IMR-90 (cell line): Measurements from ENCODE around the gene NDST3. TPM values are rescaled to one million over a fixed set of nuclear protein-coding genes. Genes with fewer than 3 reads are reported as not detected.

Experiments
- ATAC-seq: fragments of 200-7000 bp; cut with Tn5 transposase; 2 replicates; pipeline ENCODE4 v1.9.1; 2020; ENCODE audit warnings: low read depth, mild to moderate bottlenecking, moderate library complexity
- BruUV-seq: library from RNA; stranded (reverse); fragments of 400-500 nt; replicated peaks from 2 replicates; lab custom pipeline; 2021; lab: Mats Ljungman, UMichigan
- CTCF ChIA-PET: fragments of 300-600 bp; formaldehyde crosslinking; extraction: SDS; loops from one replicate; lab custom pipeline; 2021; ENCODE audit warnings: antibody characterized with exemption; lab: Yijun Ruan, JAX
- POLR2A ChIA-PET: fragments of 300-600 bp; sonication (Branson Sonifier 250); formaldehyde crosslinking; loops from one replicate; lab custom pipeline; 2022; ENCODE audit warnings: antibody characterized with exemption; ENCODE audit not compliant: unreplicated experiment; lab: Charles Lee
- DNase-seq: peaks from one replicate; pipeline ENCODE4 v3.0.0; 2013
- H2AFZ ChIP-seq: replicated peaks from 2 replicates; pipeline ENCODE3; 2013; ENCODE audit warnings: low read length, mild to moderate bottlenecking; ENCODE audit not compliant: poor library complexity
- H2AK5ac ChIP-seq: 2 replicates; pipeline ENCODE4 v1.6.1; 2013; ENCODE audit warnings: low read depth, low read length, inconsistent platforms
- H2AK9ac ChIP-seq: replicated peaks from 2 replicates; pipeline ENCODE3; 2013; ENCODE audit warnings: mild to moderate bottlenecking, low read depth, low read length, moderate library complexity; ENCODE audit not compliant: poor library complexity
- H2BK120ac ChIP-seq: 2 replicates; pipeline ENCODE4 v1.6.1; 2013; ENCODE audit warnings: low read depth, low read length, inconsistent platforms
- H2BK15ac ChIP-seq: 3 replicates; pipeline ENCODE4 v1.6.1; 2013; ENCODE audit warnings: low read depth, low read length, inconsistent platforms
- H2BK20ac ChIP-seq: 2 replicates; pipeline ENCODE4 v1.6.1; 2013; ENCODE audit warnings: low read depth, mild to moderate bottlenecking, inconsistent platforms, low read length, moderate library complexity
- H2BK5ac ChIP-seq: 2 replicates; pipeline ENCODE4 v1.6.1; 2013; ENCODE audit warnings: mild to moderate bottlenecking, low read depth, low read length, inconsistent platforms; ENCODE audit not compliant: poor library complexity, severe bottlenecking
- H3K14ac ChIP-seq: replicated peaks from 2 replicates; pipeline ENCODE4 v1.6.1; 2013; ENCODE audit warnings: low read depth, low read length, inconsistent platforms
- H3K18ac ChIP-seq: 2 replicates; pipeline ENCODE4 v1.6.1; 2013; ENCODE audit warnings: low read depth, low read length, control low read depth
- H3K23ac ChIP-seq: 2 replicates; pipeline ENCODE4 v1.6.1; 2013; ENCODE audit warnings: low read depth, low read length, inconsistent platforms
- H3K27ac ChIP-seq: 2 replicates; pipeline ENCODE4 v1.5.1; 2013; ENCODE audit warnings: mild to moderate bottlenecking, control low read depth, low read length; ENCODE audit not compliant: insufficient read depth
- H3K27me3 ChIP-seq: 2 replicates; pipeline ENCODE4 v1.6.1; 2013; ENCODE audit warnings: low read length; ENCODE audit not compliant: control insufficient read depth, insufficient read depth
- H3K36me3 ChIP-seq: 2 replicates; pipeline ENCODE4 v1.6.1; 2013; ENCODE audit warnings: low read length, mixed read lengths; ENCODE audit not compliant: control insufficient read depth, insufficient read depth
- H3K4ac ChIP-seq: 2 replicates; pipeline ENCODE4 v1.6.1; 2013; ENCODE audit warnings: low read depth, low read length, inconsistent platforms
- H3K4me1 ChIP-seq: 2 replicates; pipeline ENCODE4 v1.6.1; 2013; ENCODE audit warnings: low read length, mixed read lengths; ENCODE audit not compliant: control insufficient read depth, insufficient read depth
- H3K4me2 ChIP-seq: 2 replicates; pipeline ENCODE4 v1.6.1; 2013; ENCODE audit warnings: low read depth, mild to moderate bottlenecking, control low read depth, low read length, moderate library complexity
- H3K4me3 ChIP-seq: 2 replicates; pipeline ENCODE4 v1.5.1; 2013; ENCODE audit warnings: low read depth, mild to moderate bottlenecking, control low read depth, low read length, moderate library complexity; ENCODE audit not compliant: insufficient read depth
- H3K56ac ChIP-seq: 2 replicates; pipeline ENCODE4 v1.6.1; 2013; ENCODE audit warnings: low read length, inconsistent platforms; ENCODE audit not compliant: insufficient read depth; ENCODE audit errors: extremely low read depth
- H3K79me1 ChIP-seq, 2 experiments: 2 replicates each; pipeline ENCODE4 v1.6.1; 2013; ENCODE audit warnings: low read length in 2 of 2, inconsistent platforms in 1 of 2, low read depth in 1 of 2
- H3K9ac ChIP-seq: 2 replicates; pipeline ENCODE4 v1.6.1; 2013; ENCODE audit warnings: low read depth, low read length, control low read depth
- H3K9me1 ChIP-seq: 2 replicates; pipeline ENCODE4 v1.6.1; 2013; ENCODE audit warnings: low read length, inconsistent platforms; ENCODE audit not compliant: insufficient read depth
- H3K9me3 ChIP-seq: 2 replicates; pipeline ENCODE4 v1.6.1; 2013; ENCODE audit warnings: low read length; ENCODE audit not compliant: control insufficient read depth, insufficient read depth
- H4K20me1 ChIP-seq: 2 replicates; pipeline ENCODE4 v1.6.1; 2013; ENCODE audit warnings: low read length, inconsistent platforms; ENCODE audit not compliant: insufficient read depth
- H4K5ac ChIP-seq: 2 replicates; pipeline ENCODE4 v1.6.1; 2013; ENCODE audit warnings: mild to moderate bottlenecking, low read depth, low read length, control low read depth
- H4K8ac ChIP-seq, 2 experiments: 2 replicates each; pipeline ENCODE4 v1.6.1; 2013; ENCODE audit warnings: low read depth in 2 of 2, low read length in 2 of 2, control low read depth in 1 of 2, inconsistent platforms in 1 of 2
- H4K91ac ChIP-seq: 2 replicates; pipeline ENCODE4 v1.6.1; 2013; ENCODE audit warnings: low read depth, low read length, inconsistent platforms; ENCODE audit not compliant: insufficient read depth
- SMC3 ChIP-seq: fragments of 150-350 bp; IDR thresholded peaks from 2 replicates; pipeline ENCODE4 v1.6.1; 2016; ENCODE audit warnings: low read depth, mild to moderate bottlenecking, antibody characterized with exemption, low read length, moderate library complexity
- WGBS, 2 experiments: methylation state at CpG; one replicate each; pipeline versions ENCODE4 v1.1.5 to v1.1.7; 2013; ENCODE audit warnings: missing lambda C conversion rate in 2 of 2; ENCODE audit not compliant: insufficient read length in 1 of 2; ENCODE audit errors: extremely low coverage in 2 of 2; 5-methylcytosine and 5-hydroxymethylcytosine counted together
- dilution Hi-C: fragments of 300-500 bp; cut with HindIII; formaldehyde crosslinking; loops from one replicate; pipeline ENCODE4 v1.14.3; 2018; ENCODE audit warnings: low sequenced_read_pairs; ENCODE audit not compliant: unreplicated experiment
- in situ Hi-C: fragments of 300-500 bp; cut with MboI; formaldehyde crosslinking; loops from 3 replicates; pipeline ENCODE4 v1.14.3; 2019; ENCODE audit warnings: low sequenced_read_pairs, inconsistent platforms, mixed read lengths
- intact Hi-C: fragments of 100-400 bp; cut with micrococcal nuclease; formaldehyde crosslinking; loops from 2 replicates; pipeline ENCODE4 v1.10.0; 2022
- polyA plus RNA-seq, 3 experiments: library from polyadenylated mRNA; depleted of rRNA; stranded (reverse); fragments of >200 nt; gene quantifications; 2 replicates each; pipeline ENCODE4 v1.2.3, GENCODE V29; 2012; ENCODE audit warnings: low replicate concordance in 1 of 3
- total RNA-seq: library from RNA; depleted of rRNA; stranded (reverse); fragments of >200 nt; gene quantifications from 2 replicates; pipeline ENCODE4 v1.2.3, GENCODE V29; 2012
- TF ChIP-seq, protein P1 (sequence below): fragments of 150-350 bp; IDR thresholded peaks from 2 replicates; pipeline ENCODE4 v1.6.1; 2017; ENCODE audit warnings: mild to moderate bottlenecking, antibody characterized with exemption, low read length, low read depth

Gene NDST3
- total and polyA plus RNA-seq, 2 of the 4 experiments (the other 2 are of a cell fraction) = 0.10 to 0.18 TPM

DNA sequence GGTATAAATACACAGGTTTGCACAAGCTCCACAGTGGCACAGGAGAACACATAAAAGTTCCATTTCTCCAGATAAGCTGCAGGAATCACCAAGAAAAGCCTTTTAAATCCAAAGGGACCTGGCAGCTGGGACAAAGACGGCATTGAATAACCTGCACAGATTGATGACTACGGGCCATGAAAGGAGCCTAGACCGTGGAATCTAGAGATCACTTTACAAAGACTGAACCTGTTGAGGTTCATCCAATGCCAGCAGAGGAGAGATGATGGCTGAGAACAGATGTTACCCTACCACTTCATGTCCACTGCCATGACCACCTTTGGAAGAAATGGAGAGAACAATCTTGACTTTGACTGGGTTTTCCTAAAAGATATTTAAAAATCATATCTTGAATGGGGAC, 229.8 kb downstream of the NDST3 start:
- TF ChIP-seq SMC3 = no peak
- TF ChIP-seq, protein P1, sequence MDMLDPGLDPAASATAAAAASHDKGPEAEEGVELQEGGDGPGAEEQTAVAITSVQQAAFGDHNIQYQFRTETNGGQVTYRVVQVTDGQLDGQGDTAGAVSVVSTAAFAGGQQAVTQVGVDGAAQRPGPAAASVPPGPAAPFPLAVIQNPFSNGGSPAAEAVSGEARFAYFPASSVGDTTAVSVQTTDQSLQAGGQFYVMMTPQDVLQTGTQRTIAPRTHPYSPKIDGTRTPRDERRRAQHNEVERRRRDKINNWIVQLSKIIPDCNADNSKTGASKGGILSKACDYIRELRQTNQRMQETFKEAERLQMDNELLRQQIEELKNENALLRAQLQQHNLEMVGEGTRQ = no peak
- Histone ChIP-seq H3K4ac (no peak overlapping the region), H3K36me3 (no peaks in the 10 kb centered on the region), H4K8ac (no peak overlapping the region), H2BK20ac (no peak overlapping the region), H3K4me1 (no peaks in the 10 kb centered on the region), H4K20me1 (no peaks in the 10 kb centered on the region), H4K91ac (no peak overlapping the region), H3K56ac (no peak overlapping the region), H3K27me3 (no peaks in the 10 kb centered on the region), H4K5ac (no peak overlapping the region), H3K4me2 (no peak overlapping the region), H3K9ac (no peak overlapping the region), H3K14ac (no peak overlapping the region), H3K18ac (no peak overlapping the region), H2AK5ac (no peak overlapping the region), H3K9me1 (no peaks in the 10 kb centered on the region), H3K79me1 (no peaks in the 10 kb centered on the region), H3K4me3 (no peak overlapping the region), H3K23ac (no peak overlapping the region), H3K9me3 (no peaks in the 10 kb centered on the region), H3K27ac (no peak overlapping the region), H2BK5ac (no peak overlapping the region), H2BK15ac (no peak overlapping the region), H2AK9ac (no peak overlapping the region), H2AFZ (no peak overlapping the region), H2BK120ac (no peak overlapping the region)
- no CpG with 5 or more reads among the region's 3 CpGs for WGBS, 2 experiments
- dilution Hi-C loops = no loop called here
- ATAC-seq = no peak
- intact Hi-C loops = no loop called here
- ChIA-PET CTCF (no interaction called here), POLR2A (no interaction called here)
- BruUV-seq = no TSS peak
- in situ Hi-C loops = loop anchor here (10.0 to 25.0 kb wide), 2 partner anchors 902 to 1129 kb away; no protein-coding TSS in a partner anchor
- DNase-seq = no peak
